Suprapubic skin (tissue), 4 donors: Measurements from ENCODE around the gene A3GALT2.

Experiments used
- EP300 ChIP-seq: sonication (generic); formaldehyde crosslinking; IDR thresholded peaks from one replicate; pipeline ENCODE4 v1.6.1; 2017; ENCODE audit warnings: antibody characterized with exemption
- POLR2A ChIP-seq, 2 donors: fragments of 450-650 bp; IDR thresholded peaks; one replicate each; pipeline ENCODE4 v1.6.1; 2017; ENCODE audit warnings: antibody characterized with exemption in 2 of 2, mild to moderate bottlenecking in 2 of 2, moderate library complexity in 2 of 2
- POLR2AphosphoS5 ChIP-seq, 3 donors: sonication (generic); formaldehyde crosslinking; IDR thresholded peaks; one replicate each; pipeline ENCODE4 v1.6.1; 2017; ENCODE audit warnings: antibody characterized with exemption in 3 of 3
- TF ChIP-seq, protein P1 (sequence below), 2 donors: fragments of 200-600 bp in 1 of 2; fragments of 450-650 bp in 1 of 2; sonication (generic) in 1 of 2; IDR thresholded peaks; one replicate each; pipeline ENCODE4 v1.5.1; 2016 to 2019; ENCODE audit warnings: antibody characterized with exemption in 2 of 2, mild to moderate bottlenecking in 1 of 2, moderate library complexity in 1 of 2

DNA sequence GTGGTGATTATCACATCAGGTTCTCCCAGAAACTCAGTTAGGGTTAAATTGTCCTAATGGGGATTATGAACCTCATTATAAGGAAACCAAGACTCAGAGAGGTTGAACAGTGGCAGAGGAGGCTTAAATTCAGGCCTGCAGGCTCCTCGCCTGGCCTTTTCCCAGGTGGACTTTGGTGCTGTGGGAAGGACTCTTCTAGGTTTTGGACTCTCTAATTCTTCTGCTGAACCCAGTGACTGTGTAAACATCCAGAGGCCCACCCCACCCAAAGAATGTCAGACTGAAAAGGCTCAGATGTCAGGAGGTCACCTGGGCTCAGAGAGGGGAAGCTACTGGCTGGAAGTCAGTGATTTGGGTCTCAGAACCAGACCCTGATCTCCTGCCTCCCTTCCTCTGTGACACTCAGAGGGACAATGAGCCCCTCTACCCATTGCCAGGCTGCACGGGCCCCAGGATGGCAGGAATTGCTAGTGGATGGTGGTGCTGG lies 62.1 kb downstream of the A3GALT2 start:
- TF ChIP-seq POLR2A (IDR thresholded peaks at IDR 0.05) (no peak), EP300 (no peak), POLR2AphosphoS5 (IDR thresholded peaks at IDR 0.05) (no peak)
- TF ChIP-seq, protein P1, sequence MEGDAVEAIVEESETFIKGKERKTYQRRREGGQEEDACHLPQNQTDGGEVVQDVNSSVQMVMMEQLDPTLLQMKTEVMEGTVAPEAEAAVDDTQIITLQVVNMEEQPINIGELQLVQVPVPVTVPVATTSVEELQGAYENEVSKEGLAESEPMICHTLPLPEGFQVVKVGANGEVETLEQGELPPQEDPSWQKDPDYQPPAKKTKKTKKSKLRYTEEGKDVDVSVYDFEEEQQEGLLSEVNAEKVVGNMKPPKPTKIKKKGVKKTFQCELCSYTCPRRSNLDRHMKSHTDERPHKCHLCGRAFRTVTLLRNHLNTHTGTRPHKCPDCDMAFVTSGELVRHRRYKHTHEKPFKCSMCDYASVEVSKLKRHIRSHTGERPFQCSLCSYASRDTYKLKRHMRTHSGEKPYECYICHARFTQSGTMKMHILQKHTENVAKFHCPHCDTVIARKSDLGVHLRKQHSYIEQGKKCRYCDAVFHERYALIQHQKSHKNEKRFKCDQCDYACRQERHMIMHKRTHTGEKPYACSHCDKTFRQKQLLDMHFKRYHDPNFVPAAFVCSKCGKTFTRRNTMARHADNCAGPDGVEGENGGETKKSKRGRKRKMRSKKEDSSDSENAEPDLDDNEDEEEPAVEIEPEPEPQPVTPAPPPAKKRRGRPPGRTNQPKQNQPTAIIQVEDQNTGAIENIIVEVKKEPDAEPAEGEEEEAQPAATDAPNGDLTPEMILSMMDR (IDR thresholded peaks at IDR 0.05): no peak
